HEK293 (cell line): ENCODE measurements around the gene TANK.

Source experiments
- CTCF ChIA-PET: fragments of 350-600 bp; formaldehyde crosslinking; extraction: SDS; loops from one replicate; lab custom pipeline; 2021; ENCODE audit warnings: antibody characterized with exemption; lab: Yijun Ruan, JAX
- POLR2A ChIA-PET: fragments of 300-600 bp; formaldehyde crosslinking; extraction: SDS; loops from one replicate; lab custom pipeline; 2020; ENCODE audit warnings: antibody characterized with exemption, inconsistent platforms; lab: Yijun Ruan, JAX
- H3K27ac ChIP-seq: fragments of 200-500 bp; sonication (Bioruptor generic); 2 replicates; pipeline ENCODE4 v1.5.1; 2014; ENCODE audit warnings: low read depth, low read length, control low read depth, inconsistent platforms; ENCODE audit errors: extremely low read depth
- H3K36me3 ChIP-seq, 2 experiments: fragments of 200-500 bp in 1 of 2; sonication (Bioruptor generic) in 1 of 2; 1 replicate in 1 of 2; 2 replicates in 1 of 2; pipeline ENCODE4 v1.5.1; 2014 to 2017; ENCODE audit warnings: inconsistent platforms in 2 of 2, low read length in 2 of 2; ENCODE audit not compliant: control insufficient read depth in 2 of 2, insufficient read depth in 1 of 2
- H3K4me1 ChIP-seq: fragments of 200-500 bp; sonication (Bioruptor generic); 2 replicates; pipeline ENCODE4 v1.5.1; 2014; ENCODE audit warnings: mild to moderate bottlenecking, low read length, inconsistent platforms; ENCODE audit not compliant: control insufficient read depth, insufficient read depth
- H3K4me3 ChIP-seq: 2 replicates; pipeline ENCODE4 v1.5.1; 2011; ENCODE audit warnings: low read depth, mild to moderate bottlenecking, control low read depth, low read length, moderate library complexity
- H3K9me3 ChIP-seq: fragments of 200-500 bp; sonication (Bioruptor generic); 2 replicates; pipeline ENCODE4 v1.5.1; 2014; ENCODE audit warnings: low read depth, low read length, inconsistent platforms; ENCODE audit not compliant: control insufficient read depth, insufficient read depth
- GLIS1 ChIP-seq: fragments of 450-650 bp; formaldehyde crosslinking; IDR thresholded peaks from 2 replicates; pipeline ENCODE4 v1.5.1; 2016; ENCODE audit warnings: missing biosample characterization, missing genetic modification characterization
- IKZF3 ChIP-seq: fragments of 450-650 bp; IDR thresholded peaks from 2 replicates; pipeline ENCODE4 v1.5.0; 2018; ENCODE audit warnings: missing biosample characterization, mild to moderate bottlenecking, missing genetic modification characterization, moderate library complexity
- KLF7 ChIP-seq: fragments of 450-650 bp; formaldehyde crosslinking; IDR thresholded peaks from 2 replicates; pipeline ENCODE4 v1.5.1; 2016; ENCODE audit warnings: missing biosample characterization, missing genetic modification characterization, borderline replicate concordance
- OSR2 ChIP-seq: fragments of 450-650 bp; formaldehyde crosslinking; IDR thresholded peaks from 2 replicates; pipeline ENCODE4 v1.5.1; 2016; ENCODE audit warnings: missing biosample characterization, missing genetic modification characterization
- SP3 ChIP-seq: fragments of 450-650 bp; formaldehyde crosslinking; IDR thresholded peaks from 2 replicates; pipeline ENCODE4 v1.5.1; 2016; ENCODE audit warnings: missing biosample characterization, missing genetic modification characterization
- TCF7L2 ChIP-seq: IDR thresholded peaks from 2 replicates; pipeline ENCODE4 v1.6.1; 2011; ENCODE audit warnings: low read depth, mild to moderate bottlenecking, inconsistent platforms, low read length, moderate library complexity, borderline replicate concordance
- ZBTB17 ChIP-seq: fragments of 450-650 bp; formaldehyde crosslinking; IDR thresholded peaks from 2 replicates; pipeline ENCODE4 v1.5.1; 2016; ENCODE audit warnings: missing biosample characterization, missing genetic modification characterization
- ZNF112 ChIP-seq: fragments of 450-650 bp; formaldehyde crosslinking; IDR thresholded peaks from 2 replicates; pipeline ENCODE4 v1.5.0; 2017; ENCODE audit warnings: missing biosample characterization, missing genetic modification characterization
- ZNF140 ChIP-seq: fragments of 450-650 bp; formaldehyde crosslinking; IDR thresholded peaks from 2 replicates; pipeline ENCODE4 v1.5.1; 2016; ENCODE audit warnings: missing biosample characterization, missing genetic modification characterization
- ZNF148 ChIP-seq: fragments of 450-650 bp; formaldehyde crosslinking; IDR thresholded peaks from 2 replicates; pipeline ENCODE4 v1.5.0; 2017; ENCODE audit warnings: missing biosample characterization, missing genetic modification characterization, borderline replicate concordance
- ZNF214 ChIP-seq: fragments of 450-650 bp; formaldehyde crosslinking; IDR thresholded peaks from 2 replicates; pipeline ENCODE4 v1.5.1; 2017; ENCODE audit warnings: missing biosample characterization, mild to moderate bottlenecking, missing genetic modification characterization, borderline replicate concordance
- ZNF239 ChIP-seq: fragments of 450-650 bp; formaldehyde crosslinking; IDR thresholded peaks from 2 replicates; pipeline ENCODE4 v1.5.1; 2016; ENCODE audit warnings: missing biosample characterization, missing genetic modification characterization
- ZNF24 ChIP-seq: fragments of 450-650 bp; formaldehyde crosslinking; IDR thresholded peaks from 2 replicates; pipeline ENCODE4 v1.5.1; 2016; ENCODE audit warnings: missing biosample characterization, missing genetic modification characterization
- ZNF423 ChIP-seq: fragments of 450-650 bp; formaldehyde crosslinking; IDR thresholded peaks from 2 replicates; pipeline ENCODE4 v1.5.1; 2016; ENCODE audit warnings: missing biosample characterization, missing genetic modification characterization
- ZNF514 ChIP-seq: fragments of 450-650 bp; formaldehyde crosslinking; IDR thresholded peaks from 2 replicates; pipeline ENCODE4 v1.5.1; 2016; ENCODE audit warnings: missing biosample characterization, missing genetic modification characterization
- ZNF549 ChIP-seq: fragments of 450-650 bp; IDR thresholded peaks from 2 replicates; pipeline ENCODE4 v1.5.1; 2018; ENCODE audit warnings: missing biosample characterization, missing genetic modification characterization, mild to moderate bottlenecking, inconsistent platforms, moderate library complexity
- ZNF623 ChIP-seq: fragments of 450-650 bp; formaldehyde crosslinking; IDR thresholded peaks from 2 replicates; pipeline ENCODE4 v1.5.1; 2016; ENCODE audit warnings: missing biosample characterization, missing genetic modification characterization
- ZNF664 ChIP-seq: fragments of 450-650 bp; formaldehyde crosslinking; IDR thresholded peaks from 2 replicates; pipeline ENCODE4 v1.5.1; 2016; ENCODE audit warnings: missing biosample characterization, missing genetic modification characterization
- ZNF701 ChIP-seq: fragments of 450-650 bp; formaldehyde crosslinking; IDR thresholded peaks from 2 replicates; pipeline ENCODE4 v1.5.1; 2016; ENCODE audit warnings: missing biosample characterization, missing genetic modification characterization
- TF ChIP-seq, protein P1 (sequence below): fragments of 450-650 bp; formaldehyde crosslinking; IDR thresholded peaks from 2 replicates; pipeline ENCODE4 v1.5.1; 2016; ENCODE audit warnings: missing biosample characterization, missing genetic modification characterization
- TF ChIP-seq, protein P2 (sequence below): fragments of 450-650 bp; formaldehyde crosslinking; IDR thresholded peaks from 2 replicates; pipeline ENCODE4 v1.5.1; 2016; ENCODE audit warnings: missing biosample characterization, missing genetic modification characterization

TANK gene

DNA sequence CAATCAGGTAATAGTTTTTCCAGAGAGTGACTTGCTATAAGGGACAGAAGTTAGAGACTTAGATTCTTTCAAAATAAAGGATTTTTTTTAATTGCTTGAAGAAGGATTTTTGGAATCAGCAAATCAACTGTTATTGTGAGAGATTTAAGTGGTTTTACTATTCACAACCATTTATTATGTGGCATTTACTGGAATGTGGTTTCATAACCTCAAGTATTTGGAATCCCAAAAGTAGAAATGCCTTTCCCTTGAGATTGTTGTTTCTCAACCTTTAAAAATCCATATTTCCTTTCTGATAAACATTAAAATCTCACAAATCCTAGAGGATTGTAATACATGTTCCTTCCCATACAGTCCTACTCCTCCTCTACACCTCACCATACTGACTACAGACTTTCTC lies 5.0 kb downstream of the TANK start:
- TF ChIP-seq KLF7 (no peak), GLIS1 (tag by site-specific recombination) (no peak)
- H3K4me1 ChIP-seq: no peaks in the 10 kb centered on the region
- H3K4me3 ChIP-seq: no peak overlapping the region
- H3K27ac ChIP-seq: no peak overlapping the region
- ChIA-PET POLR2A (no interaction called here), CTCF (no interaction called here)
- H3K36me3 ChIP-seq: peaks cover 0 to 35% of the 10 kb centered on the region in 2 experiments; a peak in 1 of 3 replicates
- no peaks in the 10 kb centered on the region for H3K9me3 ChIP-seq

DNA sequence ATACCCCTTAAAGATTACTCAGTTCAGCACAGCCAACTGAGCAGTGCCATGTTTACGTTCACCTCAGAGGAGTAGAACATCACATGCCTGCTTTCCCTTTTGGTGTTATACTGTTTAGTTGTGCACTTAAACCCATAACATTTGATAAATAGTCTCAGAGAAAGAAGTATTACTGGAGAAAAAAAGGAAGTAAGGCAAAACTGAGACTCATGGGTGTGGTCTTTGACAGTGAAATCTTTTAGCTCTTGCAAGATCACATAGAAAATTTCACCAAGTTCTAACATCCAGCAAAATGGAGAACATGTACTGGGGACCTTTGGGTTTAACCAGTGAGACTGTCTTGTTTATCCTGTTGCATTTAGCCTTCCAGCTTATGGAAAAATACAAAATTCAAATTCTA lies 5.6 kb downstream of the TANK start:
- Histone ChIP-seq H3K9me3 (no peaks in the 10 kb centered on the region), H3K4me1 (0 out of 2 replicates have a peak, but pooled peaks cover 4% of the 10 kb centered on the region), H3K4me3 (no peak overlapping the region), H3K36me3 (peaks cover 0 to 35% of the 10 kb centered on the region in 2 experiments; a peak in 1 of 3 replicates), H3K27ac (no peak overlapping the region)
- CTCF ChIA-PET: no interaction called here
- POLR2A ChIA-PET: no interaction called here
- TF ChIP-seq SP3 (tag by site-specific recombination) (no peak), OSR2 (no peak), ZNF549 (no peak), ZNF514 (tag by site-specific recombination) (no peak), ZNF701 (no peak), ZNF239 (no peak)

DNA sequence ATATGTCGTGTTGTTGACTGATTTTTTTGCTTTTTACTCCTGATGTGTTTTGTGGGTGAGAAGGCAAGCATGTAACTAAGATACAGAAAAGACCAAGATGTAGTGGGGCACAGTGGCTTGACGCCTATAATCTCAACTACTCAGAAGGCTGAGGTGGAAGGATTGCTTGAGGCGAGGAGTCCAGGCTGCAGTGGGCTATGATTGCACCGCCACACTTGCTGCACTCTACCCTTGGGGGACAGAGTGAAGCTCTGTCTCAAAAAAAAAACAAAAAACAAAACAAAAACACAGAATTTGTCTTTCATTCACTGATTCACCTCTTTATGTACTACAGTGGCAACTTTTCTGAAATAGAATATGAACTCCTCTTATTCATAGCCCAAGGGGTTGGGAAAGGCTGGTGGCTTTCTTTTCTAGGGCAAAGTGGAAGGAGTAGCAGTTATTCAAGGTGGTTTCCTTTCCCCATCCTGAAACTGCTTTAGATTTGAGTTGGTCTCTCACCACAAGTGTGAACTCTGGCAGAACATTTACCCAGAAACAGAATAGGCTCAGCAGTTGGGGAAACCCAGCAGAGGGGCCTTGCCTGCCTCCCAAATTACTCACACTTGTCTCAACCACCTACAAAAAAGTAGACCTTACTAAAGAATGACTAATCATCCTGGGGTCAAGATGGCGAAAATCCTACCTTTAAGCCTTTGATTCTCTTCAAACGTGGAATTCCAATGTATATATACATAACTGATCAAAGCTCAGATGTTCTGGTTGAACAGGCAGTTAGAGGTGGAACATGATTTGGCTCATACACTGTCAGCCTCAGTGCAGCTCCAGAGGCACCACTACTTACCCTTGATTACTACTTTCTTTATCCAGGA lies 6.5 kb downstream of the TANK start:
- H3K4me3 ChIP-seq: no peak overlapping the region
- TF ChIP-seq IKZF3 (no peak), ZNF214 (tag by site-specific recombination) (no peak)
- TF ChIP-seq, protein P1, sequence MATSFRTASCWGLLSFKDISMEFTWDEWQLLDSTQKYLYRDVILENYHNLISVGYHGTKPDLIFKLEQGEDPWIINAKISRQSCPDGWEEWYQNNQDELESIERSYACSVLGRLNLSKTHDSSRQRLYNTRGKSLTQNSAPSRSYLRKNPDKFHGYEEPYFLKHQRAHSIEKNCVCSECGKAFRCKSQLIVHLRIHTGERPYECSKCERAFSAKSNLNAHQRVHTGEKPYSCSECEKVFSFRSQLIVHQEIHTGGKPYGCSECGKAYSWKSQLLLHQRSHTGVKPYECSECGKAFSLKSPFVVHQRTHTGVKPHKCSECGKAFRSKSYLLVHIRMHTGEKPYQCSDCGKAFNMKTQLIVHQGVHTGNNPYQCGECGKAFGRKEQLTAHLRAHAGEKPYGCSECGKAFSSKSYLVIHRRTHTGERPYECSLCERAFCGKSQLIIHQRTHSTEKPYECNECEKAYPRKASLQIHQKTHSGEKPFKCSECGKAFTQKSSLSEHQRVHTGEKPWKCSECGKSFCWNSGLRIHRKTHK (tag by site-specific recombination): no peak
- CTCF ChIA-PET: no interaction called here
- H3K4me1 ChIP-seq: 0 out of 2 replicates have a peak, but pooled peaks cover 4% of the 10 kb centered on the region
- H3K9me3 ChIP-seq: no peaks in the 10 kb centered on the region
- peaks cover 0 to 35% of the 10 kb centered on the region in 2 experiments; a peak in 1 of 3 replicates for H3K36me3 ChIP-seq
- POLR2A ChIA-PET: no interaction called here
- H3K27ac ChIP-seq: no peak overlapping the region

GRCh38 chr2:161169335-161169734 lies 9.1 kb downstream of the TANK start:
- CTCF ChIA-PET: interaction anchor here (0.6 kb wide), 1 partner anchor 112 kb away, joined by 3 read pairs; no protein-coding TSS in a partner anchor
- no peak for TF ChIP-seq ZNF148 (tag by site-specific recombination)
- no peak for TF ChIP-seq ZNF549
- TF ChIP-seq TCF7L2: no peak
- TF ChIP-seq ZBTB17 (tag by site-specific recombination): no peak
- no peak for TF ChIP-seq ZNF623 (tag by site-specific recombination)
- no peak for TF ChIP-seq ZNF514 (tag by site-specific recombination)
- TF ChIP-seq, protein P2, sequence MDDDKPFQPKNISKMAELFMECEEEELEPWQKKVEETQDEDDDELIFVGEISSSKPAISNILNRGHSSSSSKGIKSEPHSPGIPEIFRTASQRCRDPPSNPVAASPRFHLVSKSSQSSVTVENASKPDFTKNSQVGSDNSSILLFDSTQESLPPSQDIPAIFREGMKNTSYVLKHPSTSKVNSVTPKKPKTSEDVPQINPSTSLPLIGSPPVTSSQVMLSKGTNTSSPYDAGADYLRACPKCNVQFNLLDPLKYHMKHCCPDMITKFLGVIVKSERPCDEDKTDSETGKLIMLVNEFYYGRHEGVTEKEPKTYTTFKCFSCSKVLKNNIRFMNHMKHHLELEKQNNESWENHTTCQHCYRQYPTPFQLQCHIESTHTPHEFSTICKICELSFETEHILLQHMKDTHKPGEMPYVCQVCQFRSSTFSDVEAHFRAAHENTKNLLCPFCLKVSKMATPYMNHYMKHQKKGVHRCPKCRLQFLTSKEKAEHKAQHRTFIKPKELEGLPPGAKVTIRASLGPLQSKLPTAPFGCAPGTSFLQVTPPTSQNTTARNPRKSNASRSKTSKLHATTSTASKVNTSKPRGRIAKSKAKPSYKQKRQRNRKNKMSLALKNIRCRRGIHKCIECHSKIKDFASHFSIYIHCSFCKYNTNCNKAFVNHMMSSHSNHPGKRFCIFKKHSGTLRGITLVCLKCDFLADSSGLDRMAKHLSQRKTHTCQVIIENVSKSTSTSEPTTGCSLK (tag by site-specific recombination): no peak
- TF ChIP-seq ZNF24 (tag by site-specific recombination): no peak
- no peak for TF ChIP-seq ZNF664
- TF ChIP-seq ZNF423: no peak
- TF ChIP-seq ZNF140 (tag by site-specific recombination): no peak
- TF ChIP-seq ZNF112 (tag by site-specific recombination): no peak
- TF ChIP-seq ZNF239: no peak

More at GRCh38 chr2:161169335-161169734, 9.1 kb downstream of the TANK start:
- Histone ChIP-seq H3K9me3 (no peaks in the 10 kb centered on the region), H3K4me1 (0 out of 2 replicates have a peak, but pooled peaks cover 4% of the 10 kb centered on the region), H3K27ac (no peak overlapping the region), H3K4me3 (no peak overlapping the region), H3K36me3 (peaks cover 0 to 19% of the 10 kb centered on the region in 2 experiments; a peak in 1 of 3 replicates)
- POLR2A ChIA-PET: no interaction called here
